ENCODE data around the gene TRUB1.

TRUB1 gene

GRCh38 chr10:114998993-114999392 lies 61.0 kb downstream of the TRUB1 start:
- H3K27ac ChIP-seq (ENCODE audit: low read depth, low read length) = no peak overlapping the region
- no peaks in the 10 kb centered on the region for H3F3A ChIP-seq (ENCODE audit: control insufficient read depth, insufficient read depth)
- H3K4me2 ChIP-seq (ENCODE audit: low read length) = no peak overlapping the region
- no peaks in the 10 kb centered on the region for H4K20me1 ChIP-seq (ENCODE audit: control insufficient read depth, insufficient read depth, low read depth, low read length)
- no peaks in the 10 kb centered on the region for H3K9me3 ChIP-seq (ENCODE audit: control insufficient read depth, insufficient read depth, low read length)
- H3K36me3 ChIP-seq (ENCODE audit: control insufficient read depth, low read length) = no peaks in the 10 kb centered on the region
- peaks cover 2% of the 10 kb centered on the region; the same call in 1 of the 2 replicates for H3K27me3 ChIP-seq (ENCODE audit: control insufficient read depth, low read length)
- no peak overlapping the region for H3K4me3 ChIP-seq (ENCODE audit: low read length)
- TF ChIP-seq EZH2phosphoT487 (IDR thresholded peaks at IDR 0.05; ENCODE audit: borderline replicate concordance, low read length) (no peak), CTCF (IDR thresholded peaks at IDR 0.05; ENCODE audit: low read depth, low read length, poor library complexity, severe bottlenecking) (no peak)
- H3K79me2 ChIP-seq (ENCODE audit: control insufficient read depth, low read length) = no peaks in the 10 kb centered on the region
- peaks cover 13% of the 10 kb centered on the region for H3K4me1 ChIP-seq (ENCODE audit: control insufficient read depth, low read length)
- no peaks in the 10 kb centered on the region for H3K9me2 ChIP-seq (replicated peaks; ENCODE audit: control insufficient read depth, low read length)

- Histone ChIP-seq H3K36me3 (ENCODE audit: control insufficient read depth, low read length) (no peaks in the 10 kb centered on the region), H3K27me3 (ENCODE audit: control insufficient read depth, low read length) (peaks cover 2% of the 10 kb centered on the region; the same call in 1 of the 2 replicates), H4K20me1 (ENCODE audit: control insufficient read depth, insufficient read depth, low read depth, low read length) (no peaks in the 10 kb centered on the region), H3K27ac (ENCODE audit: low read depth, low read length) (no peak overlapping the region), H3K79me2 (ENCODE audit: control insufficient read depth, low read length) (no peaks in the 10 kb centered on the region), H3K4me1 (ENCODE audit: control insufficient read depth, low read length) (peaks cover 13% of the 10 kb centered on the region), H3K9me3 (ENCODE audit: control insufficient read depth, insufficient read depth, low read length) (no peaks in the 10 kb centered on the region), H3K4me3 (ENCODE audit: low read length) (no peak overlapping the region), H3K9me2 (replicated peaks; ENCODE audit: control insufficient read depth, low read length) (no peaks in the 10 kb centered on the region), H3F3A (ENCODE audit: control insufficient read depth, insufficient read depth) (no peaks in the 10 kb centered on the region), H3K4me2 (ENCODE audit: low read length) (peak overlapping the region; percentile 32)
- TF ChIP-seq CTCF (IDR thresholded peaks at IDR 0.05; ENCODE audit: low read depth, low read length, poor library complexity, severe bottlenecking) (no peak), EZH2phosphoT487 (IDR thresholded peaks at IDR 0.05; ENCODE audit: borderline replicate concordance, low read length) (no peak)
Measured at GRCh38 chr10:115001506-115002381, 63.7 kb downstream of the TRUB1 start.

- TF ChIP-seq EZH2phosphoT487 (IDR thresholded peaks at IDR 0.05; ENCODE audit: borderline replicate concordance, low read length) (no peak), CTCF (IDR thresholded peaks at IDR 0.05; ENCODE audit: low read depth, low read length, poor library complexity, severe bottlenecking) (no peak)
- Histone ChIP-seq H4K20me1 (ENCODE audit: control insufficient read depth, insufficient read depth, low read depth, low read length) (no peaks in the 10 kb centered on the region), H3K9me3 (ENCODE audit: control insufficient read depth, insufficient read depth, low read length) (no peaks in the 10 kb centered on the region), H3K9me2 (replicated peaks; ENCODE audit: control insufficient read depth, low read length) (no peaks in the 10 kb centered on the region), H3F3A (ENCODE audit: control insufficient read depth, insufficient read depth) (no peaks in the 10 kb centered on the region), H3K79me2 (ENCODE audit: control insufficient read depth, low read length) (no peaks in the 10 kb centered on the region), H3K27me3 (ENCODE audit: control insufficient read depth, low read length) (peaks cover 2% of the 10 kb centered on the region; the same call in 1 of the 2 replicates), H3K4me1 (ENCODE audit: control insufficient read depth, low read length) (peaks cover 13% of the 10 kb centered on the region), H3K36me3 (ENCODE audit: control insufficient read depth, low read length) (no peaks in the 10 kb centered on the region), H3K4me3 (ENCODE audit: low read length) (no peak overlapping the region), H3K27ac (ENCODE audit: low read depth, low read length) (no peak overlapping the region), H3K4me2 (ENCODE audit: low read length) (no peak overlapping the region)
Measured at GRCh38 chr10:115003396-115003795, 65.4 kb downstream of the TRUB1 start.
